HG03378 (cell line): ENCODE data around the gene ELL.
A peak's percentile ranks its signal among the peaks of the same experiment; 100 is the strongest.

Experiments
- ATAC-seq: cut with Tn5 transposase; IDR thresholded peaks from one replicate; pipeline ENCODE4 v1.9.1; 2021; ENCODE audit warnings: mild to moderate bottlenecking, moderate library complexity; ENCODE audit not compliant: unreplicated experiment

ELL gene

GRCh38 chr19:18435842-18436670 is 85.8 kb downstream of the ELL start:
- no peak for ATAC-seq

GRCh38 chr19:18435178-18435841 is 86.6 kb downstream of the ELL start:
- no peak for ATAC-seq

- no peak for ATAC-seq
Measured at GRCh38 chr19:18434411-18435175, 87.3 kb downstream of the ELL start.

GRCh38 chr19:18433735-18434398 is 88.0 kb downstream of the ELL start:
- ATAC-seq, result no peak

GRCh38 chr19:18433015-18433691 is 88.7 kb downstream of the ELL start:
- no peak for ATAC-seq

GRCh38 chr19:18432275-18433014 is 89.4 kb downstream of the ELL start:
- no peak for ATAC-seq

GRCh38 chr19:18431351-18432197 is 90.3 kb downstream of the ELL start:
- no peak for ATAC-seq

- no peak for ATAC-seq
Measured at GRCh38 chr19:18430417-18431144, 91.3 kb downstream of the ELL start.

GRCh38 chr19:18429717-18430416 is 92.0 kb downstream of the ELL start:
- no peak for ATAC-seq

- peak; percentile 45 for ATAC-seq
Measured at GRCh38 chr19:18428787-18429674, 92.8 kb downstream of the ELL start.

- no peak for ATAC-seq
Measured at GRCh38 chr19:18428173-18428786, 93.6 kb downstream of the ELL start.

GRCh38 chr19:18427743-18428113 is 94.1 kb downstream of the ELL start:
- no peak for ATAC-seq

GRCh38 chr19:18427080-18427742 is 94.7 kb downstream of the ELL start:
- ATAC-seq, result no peak

GRCh38 chr19:18426416-18426767 is 95.5 kb downstream of the ELL start:
- no peak for ATAC-seq

- no peak for ATAC-seq
Measured at GRCh38 chr19:18425515-18426415, 96.1 kb downstream of the ELL start.
